GM18907 (cell line): Measurements from ENCODE around the gene NODAL.

Source experiments
- ATAC-seq: cut with Tn5 transposase; IDR thresholded peaks from one replicate; pipeline ENCODE4 v1.9.1; 2021; ENCODE audit warnings: mild to moderate bottlenecking, moderate library complexity; ENCODE audit not compliant: unreplicated experiment

NODAL gene

DNA sequence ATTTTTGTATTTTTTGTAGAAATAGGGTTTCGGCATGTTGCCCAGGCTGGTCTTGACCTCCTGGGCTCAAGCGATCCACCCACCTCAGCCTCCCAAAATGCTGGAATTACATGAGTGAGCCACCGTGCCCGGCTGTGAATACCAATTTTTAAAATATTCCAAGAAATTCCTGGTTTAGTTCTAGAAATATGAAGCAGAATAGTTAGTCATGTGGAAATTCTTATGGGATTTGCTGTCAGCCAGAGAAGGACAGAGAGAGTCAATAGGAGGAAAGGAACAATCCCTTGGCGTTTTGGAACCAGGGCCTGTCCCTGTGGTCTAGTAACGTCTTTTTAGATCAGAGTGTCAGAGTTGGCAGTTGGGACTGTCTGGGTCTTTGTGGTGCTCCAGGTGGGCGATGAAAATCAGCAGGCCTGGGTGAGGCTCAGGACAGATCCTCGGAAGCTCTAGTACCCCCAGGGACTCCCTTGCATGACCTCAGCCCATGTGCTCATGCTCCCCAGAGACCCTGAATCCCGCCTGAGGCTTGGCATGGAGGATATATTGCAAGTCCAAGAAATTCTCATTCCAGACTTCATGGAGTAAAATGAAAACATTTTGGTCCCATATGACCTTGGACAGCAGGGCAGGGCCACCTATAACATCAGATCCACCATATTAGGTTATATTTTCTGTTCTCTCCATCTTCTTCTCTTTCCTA, 7.8 kb downstream of the NODAL start:
- no peak for ATAC-seq

DNA sequence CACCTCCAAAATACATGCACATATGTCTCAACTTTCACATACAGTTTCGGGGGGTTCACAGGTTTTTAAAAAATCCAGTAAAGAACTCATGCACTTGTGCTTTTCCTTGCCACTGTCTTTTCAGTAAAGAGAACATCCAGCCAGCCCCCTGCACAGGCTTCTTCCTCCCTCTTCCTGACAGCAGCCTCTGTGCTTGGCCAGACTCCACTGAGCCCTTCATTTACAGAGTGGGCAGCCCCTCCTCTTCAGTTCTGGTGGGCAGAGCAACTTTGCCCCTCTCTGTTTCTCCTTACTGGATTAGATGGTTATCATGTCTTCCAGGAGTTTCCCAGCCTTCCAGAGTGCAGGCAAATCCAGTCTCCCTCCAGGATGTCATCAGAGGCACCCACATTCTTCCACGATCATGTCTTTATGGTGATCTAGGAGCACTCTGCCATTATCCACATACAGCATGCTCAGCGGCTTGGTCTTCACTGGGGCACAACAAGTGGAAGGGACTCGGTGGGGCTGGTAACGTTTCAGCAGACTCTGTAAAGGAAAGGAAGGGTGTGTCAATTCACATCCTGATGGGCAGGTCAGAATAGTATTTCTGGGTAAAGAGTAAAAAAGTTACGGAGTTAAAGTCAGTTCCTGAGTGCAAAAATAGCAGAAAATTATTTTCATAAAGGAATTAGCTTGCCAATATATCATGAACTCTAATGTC, 8.8 kb downstream of the NODAL start:
- no peak for ATAC-seq

DNA sequence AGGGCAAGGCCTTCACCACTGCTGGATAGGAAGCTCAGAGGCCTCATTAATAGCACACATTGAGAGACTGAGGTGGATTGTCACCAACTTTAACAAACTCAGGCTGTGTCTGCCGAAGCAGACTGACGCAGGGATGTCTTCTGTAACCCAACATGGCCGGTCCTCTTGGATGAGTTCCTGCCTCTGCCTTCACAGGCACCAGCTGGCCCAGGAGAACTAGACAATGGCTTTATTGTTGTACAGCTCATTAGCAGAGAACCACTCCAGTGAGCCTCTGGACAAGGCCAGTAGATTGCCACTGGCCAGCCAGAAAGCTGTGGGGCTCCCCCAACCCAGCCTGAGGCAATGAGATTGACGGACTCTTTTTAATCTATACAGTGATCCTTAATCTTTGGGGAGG, 9.4 kb downstream of the NODAL start:
- ATAC-seq, result no peak

DNA sequence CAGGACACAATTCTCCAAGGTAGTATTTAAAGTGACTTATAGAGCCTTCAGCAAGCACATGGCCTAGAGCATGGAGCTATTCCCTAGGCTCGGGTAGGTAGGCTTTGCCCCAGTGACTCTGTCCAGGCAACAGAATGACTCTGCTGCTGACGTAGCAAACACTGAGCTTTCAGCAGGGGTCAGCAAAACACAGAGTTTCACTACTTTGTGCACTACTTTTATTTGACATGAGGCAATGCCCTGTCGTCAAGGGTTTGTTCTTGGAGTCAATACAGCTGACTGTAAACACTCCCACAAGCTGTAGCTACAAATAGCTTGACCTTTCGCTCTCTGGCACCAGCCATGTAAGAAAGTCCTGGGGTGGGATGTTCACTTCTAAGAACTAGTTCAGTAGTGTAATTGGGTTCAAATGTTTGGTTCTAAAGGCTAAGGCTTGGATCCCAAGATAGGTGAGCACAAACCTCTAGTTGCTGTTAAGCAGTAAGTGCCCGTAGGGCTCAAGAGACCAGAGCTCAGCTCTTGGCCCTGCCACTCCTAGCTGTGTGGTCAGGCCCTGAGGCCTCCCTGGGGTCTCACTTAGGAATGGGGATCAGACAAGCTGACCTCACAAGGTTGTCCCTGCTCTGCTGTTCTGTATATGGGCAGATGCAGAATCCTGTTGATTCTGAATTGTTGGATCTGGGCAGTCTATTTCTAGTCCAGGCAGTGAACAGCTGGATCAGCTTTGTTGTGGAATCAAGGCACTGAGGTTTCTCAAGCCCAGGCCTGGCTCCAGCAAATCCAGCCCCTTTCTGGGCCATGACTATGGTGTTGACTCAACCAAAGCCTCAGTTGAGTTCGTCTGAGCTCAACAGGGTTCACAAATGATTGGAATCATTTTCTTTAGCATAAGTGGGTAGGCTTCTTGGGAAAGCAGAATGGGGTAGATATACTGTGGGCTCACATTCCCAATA, 10.7 kb downstream of the NODAL start:
- ATAC-seq, result no peak

DNA sequence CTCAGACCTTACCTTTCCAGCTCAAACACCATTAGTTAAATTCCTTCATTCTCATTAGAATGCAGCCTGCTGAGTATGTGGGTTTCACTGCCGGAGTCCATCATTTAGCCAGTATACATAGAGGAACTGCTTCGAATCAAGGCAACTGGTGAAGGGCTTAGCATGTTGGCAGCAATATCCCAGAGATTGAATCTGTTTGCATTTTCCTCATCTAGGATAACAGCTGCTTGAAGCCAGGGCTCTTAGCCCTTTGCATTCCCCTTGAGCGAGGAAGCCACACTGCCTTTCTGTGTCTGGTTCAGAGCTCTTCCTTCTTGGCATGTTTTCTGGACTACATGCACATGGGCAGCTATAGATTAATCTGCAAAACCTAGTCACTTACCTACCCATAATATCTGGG, 14.7 kb downstream of the NODAL start:
- no peak for ATAC-seq

DNA sequence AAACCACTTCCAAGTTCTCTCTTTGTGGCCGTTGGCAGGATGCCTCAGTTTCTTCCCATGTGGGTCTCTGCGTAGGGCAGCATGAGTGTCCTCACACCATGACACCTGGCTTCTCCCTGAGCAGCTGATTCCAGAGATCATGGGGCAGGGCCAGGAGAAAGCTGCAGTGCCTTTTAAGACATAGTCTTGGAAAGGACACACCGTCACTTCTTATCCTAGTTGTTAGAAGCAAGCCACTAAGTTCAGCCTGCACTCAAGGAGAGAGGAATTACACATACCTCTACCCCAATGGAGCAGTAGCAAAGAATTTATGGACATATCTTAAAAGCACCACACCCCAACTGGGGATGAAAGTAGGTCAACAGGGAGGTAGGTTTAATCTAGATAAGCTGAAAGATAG, 16.4 kb downstream of the NODAL start:
- ATAC-seq, result no peak

DNA sequence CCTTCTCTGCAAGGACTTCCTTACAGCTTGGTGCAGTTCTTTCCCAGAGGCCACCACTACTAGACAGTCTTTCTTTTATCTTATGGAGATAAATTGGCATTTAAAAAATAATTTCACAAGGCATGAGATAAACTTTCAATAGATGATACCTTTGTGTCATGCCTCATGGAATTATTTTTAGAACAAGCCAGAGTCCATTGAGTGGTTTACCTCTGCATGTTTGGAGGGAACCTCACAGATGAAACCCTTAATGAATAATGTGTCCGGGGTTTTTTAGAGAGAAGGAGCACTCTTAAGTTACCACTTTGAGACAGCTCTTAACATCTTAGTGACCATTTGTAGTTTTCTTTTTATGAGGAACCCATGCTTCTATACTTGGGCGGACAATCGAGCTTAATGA, 17.2 kb downstream of the NODAL start:
- ATAC-seq, result no peak

DNA sequence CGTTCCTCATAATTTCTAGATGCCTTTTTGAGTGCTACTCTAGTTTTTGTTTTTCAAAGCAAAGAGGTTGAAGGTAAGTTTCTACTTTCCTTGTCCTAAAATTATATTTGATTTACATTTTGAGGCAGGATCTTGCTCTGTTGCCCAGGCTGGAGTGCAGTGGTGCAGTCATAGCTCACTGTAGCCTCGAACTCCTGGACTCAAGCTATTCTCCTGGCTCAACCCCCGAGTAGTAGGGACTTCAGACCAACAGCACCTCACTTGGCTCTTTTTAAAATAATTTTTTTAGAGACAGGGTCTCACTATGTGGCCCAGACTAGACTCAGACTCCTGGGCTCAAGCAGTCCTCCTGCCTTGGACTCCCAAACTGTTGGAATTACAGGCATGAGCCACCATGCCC, 22.8 kb downstream of the NODAL start:
- ATAC-seq, result no peak

DNA sequence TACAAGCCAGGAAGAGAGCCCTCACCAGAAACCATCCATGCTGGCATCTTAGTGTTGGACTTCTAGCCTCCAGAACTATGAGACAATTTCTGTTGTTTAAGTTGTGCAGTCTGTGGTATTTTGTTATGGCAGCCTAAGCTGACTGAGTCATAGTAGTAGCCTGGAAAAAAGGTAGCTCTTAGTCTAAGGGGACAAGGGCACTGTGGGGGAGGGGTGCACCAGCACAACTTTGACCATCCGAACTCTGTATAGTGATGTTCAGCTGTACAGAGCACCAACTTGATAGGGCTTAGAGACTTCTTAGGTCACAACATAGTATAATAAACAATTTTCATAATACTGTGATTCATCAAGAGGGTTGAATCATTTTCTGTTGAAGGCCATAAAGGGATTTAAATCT, 23.3 kb downstream of the NODAL start:
- ATAC-seq, result no peak

DNA sequence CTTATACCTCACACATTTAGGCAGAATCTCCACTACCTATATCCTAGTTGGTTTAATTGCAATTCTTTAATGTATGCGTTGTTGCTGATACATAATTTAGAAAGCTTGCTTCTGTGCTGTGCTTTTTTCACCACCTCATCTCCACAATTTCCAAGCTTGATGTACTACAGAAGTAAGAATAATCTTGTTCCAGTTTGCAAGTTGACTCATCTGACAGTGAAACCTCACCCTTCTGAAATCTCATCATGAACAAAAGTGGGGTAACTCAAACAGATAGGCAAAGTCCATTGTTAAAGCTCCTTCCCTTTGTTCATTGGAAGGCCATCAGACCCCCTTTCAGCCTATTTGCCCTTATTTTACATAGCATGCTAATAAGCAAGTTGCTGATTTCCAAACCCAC, 23.9 kb downstream of the NODAL start:
- ATAC-seq, result no peak

DNA sequence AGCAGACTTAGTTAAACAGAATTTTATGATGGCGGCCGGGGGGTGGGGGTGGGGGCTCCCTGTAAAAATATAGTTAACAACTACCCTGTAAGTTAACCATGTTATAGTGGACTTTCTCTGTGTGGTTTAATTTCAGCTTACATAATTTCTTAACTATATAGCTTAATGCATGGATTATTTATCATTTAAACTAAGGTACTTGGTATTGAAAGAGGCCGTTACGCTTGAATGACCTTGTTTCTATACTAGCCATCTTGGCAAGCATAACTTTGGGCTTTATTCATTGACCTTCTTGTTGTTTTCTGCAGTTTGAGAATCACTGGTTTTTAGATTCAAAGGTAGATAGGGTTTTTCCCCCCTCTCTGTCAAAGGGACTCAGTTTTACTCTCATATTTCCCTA, 29.1 kb downstream of the NODAL start:
- ATAC-seq, result no peak

DNA sequence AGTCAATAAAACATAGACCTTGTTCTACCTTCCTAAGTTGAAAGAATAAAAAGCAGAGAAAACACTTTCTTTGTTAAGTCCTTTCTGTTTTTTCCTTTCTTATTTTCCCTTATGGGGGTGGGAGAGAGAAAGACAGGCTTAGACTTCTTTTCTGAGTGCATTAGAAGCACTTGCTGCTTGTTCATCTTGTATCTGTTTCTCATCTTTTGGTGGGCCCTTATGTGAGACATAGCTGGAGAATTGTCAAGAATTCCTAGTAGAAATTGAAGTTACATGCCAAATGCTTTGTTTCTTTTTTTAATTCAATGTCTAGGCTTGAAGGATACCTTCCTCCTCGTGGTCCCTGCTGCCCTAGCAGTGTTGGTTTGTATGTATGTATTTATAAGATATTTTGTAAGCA, 30.9 kb downstream of the NODAL start:
- ATAC-seq, result no peak

DNA sequence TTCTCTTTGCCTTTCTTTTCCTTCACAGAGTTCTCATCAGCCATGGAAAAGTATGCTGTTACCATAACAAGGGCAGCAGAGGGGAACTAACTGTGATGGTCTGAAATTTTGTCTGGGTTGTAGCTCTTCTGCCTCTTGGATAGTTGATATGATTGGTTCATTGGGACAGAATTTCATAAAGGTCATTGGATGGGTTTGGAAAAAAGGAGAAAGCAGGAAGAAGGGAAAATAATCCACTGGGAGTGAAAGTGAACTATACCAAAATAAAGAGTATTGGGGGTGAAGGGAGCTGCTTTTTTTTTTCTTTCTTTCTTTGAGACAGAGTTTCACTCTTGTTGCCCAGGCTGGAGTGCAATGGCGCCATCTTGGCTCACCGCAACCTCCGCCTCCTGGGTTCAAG, 31.7 kb downstream of the NODAL start:
- no peak for ATAC-seq

DNA sequence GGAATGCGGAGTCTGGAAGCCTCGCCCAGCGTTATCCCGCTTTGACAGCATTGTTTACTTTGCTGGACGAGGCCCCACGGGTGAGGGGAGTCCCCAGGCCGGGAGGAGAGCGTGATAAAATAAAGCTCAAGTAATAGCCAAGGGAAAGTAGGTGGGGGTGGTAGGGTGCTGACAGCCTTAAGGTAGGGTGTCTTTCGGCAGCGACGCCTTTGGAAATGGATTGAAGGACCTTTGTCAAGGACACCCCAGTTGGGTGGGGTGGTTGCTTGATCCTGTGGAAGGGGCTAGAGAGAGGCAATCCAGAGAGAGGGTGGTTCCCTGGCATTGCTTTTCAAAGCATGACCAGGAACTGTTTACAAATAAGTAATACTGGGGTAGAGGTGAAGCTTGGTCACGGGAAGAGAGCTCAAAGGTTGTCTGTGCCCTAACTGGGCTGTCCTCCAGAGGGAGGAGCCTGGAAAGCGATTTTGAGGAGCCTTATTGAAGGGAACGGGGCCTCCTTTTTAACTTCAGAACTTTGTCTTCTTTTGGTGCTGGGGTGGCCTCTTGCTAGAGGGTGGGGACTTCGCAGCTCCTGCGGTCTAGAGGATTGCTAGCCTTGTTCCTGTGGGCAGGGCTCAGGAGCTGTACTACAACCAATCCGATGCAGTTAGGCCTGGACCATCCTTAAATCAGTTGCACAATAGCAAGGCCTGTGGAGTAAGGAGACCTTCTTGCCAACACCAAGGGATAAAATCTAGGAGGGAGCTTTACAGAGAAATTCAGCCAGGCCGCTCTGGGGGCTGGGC, 36.2 kb downstream of the NODAL start:
- peak; percentile 31 for ATAC-seq

DNA sequence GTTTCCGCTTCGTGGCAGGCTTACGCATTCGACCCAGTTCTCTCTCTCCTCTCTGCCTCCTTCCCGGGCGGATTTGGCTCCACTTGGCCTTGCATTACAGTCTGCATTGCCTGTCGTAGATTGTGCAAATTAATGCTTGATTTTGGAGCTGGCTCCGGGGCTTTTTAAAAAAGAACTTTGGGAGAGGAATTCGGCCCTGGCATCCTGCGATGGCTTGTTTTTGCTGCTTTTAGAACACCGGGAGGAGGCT, 36.8 kb downstream of the NODAL start:
- no peak for ATAC-seq

DNA sequence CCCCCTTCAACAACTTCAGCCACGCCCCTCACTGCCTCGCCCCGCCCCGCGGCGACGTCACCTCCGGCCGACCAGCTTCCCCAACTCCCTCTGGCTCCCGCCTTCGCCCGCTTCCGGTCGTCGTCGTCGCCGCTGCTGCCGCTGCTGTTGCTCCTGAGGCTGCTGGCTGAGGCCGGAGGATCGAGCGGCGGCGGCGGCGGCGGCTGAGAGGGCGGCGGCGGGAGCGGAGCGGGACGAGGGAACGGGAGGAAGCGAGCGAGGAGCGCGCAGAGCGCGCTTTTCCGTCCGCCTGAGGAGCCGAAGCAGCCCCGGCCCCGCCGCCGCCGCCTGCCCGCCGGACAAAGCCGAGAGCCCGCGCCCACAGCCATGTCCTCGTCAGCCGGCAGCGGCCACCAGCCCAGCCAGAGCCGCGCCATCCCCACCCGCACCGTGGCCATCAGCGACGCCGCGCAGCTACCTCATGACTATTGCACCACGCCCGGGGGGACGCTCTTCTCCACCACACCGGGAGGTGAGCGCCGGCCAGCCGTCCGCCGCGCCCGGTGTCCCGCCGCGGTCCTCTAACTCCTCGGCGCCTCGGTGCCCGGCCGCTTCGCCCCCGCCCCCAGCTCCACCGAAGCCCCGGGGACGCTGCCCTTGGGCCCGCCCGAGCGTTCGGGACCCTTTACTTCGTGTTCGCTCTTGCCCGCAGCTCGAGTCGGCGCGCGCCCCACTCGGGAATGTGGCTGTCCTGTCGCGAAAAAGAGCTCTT, 37.3 kb downstream of the NODAL start, which contains the start of gene EIF4EBP2:
TSS of gene EIF4EBP2 (plus strand) at position 110 of the 751 bp plus-strand sequence. CDS start at position 367, 257 bp downstream.
- peak; percentile 89 for ATAC-seq

DNA sequence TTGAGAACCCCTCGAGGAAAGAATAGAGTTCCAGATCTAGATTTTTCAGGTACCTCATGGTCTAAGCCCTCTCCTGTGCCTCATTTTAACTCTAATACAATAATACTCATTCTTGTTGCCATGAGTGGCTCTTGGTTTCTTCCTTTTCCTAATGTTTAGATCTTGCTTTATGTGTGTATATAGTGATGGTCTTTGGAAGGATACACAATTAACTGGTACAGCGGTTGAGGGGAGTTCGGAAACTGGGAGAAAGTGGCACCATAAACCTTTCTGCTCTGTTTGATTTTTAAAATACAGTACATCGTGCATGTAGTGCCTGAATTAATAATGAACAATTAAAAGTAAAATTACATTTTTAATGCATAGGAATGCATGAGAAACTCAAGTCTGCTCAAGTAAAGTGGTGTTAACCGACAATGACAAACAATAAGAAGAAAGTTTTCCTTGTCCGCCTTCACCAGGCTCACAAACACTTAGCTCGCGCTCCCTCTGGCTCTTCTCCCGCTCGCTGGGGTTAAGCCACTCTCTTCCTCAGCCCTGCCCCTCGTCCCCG, 37.9 kb downstream of the NODAL start:
- peak; percentile 3 for ATAC-seq

DNA sequence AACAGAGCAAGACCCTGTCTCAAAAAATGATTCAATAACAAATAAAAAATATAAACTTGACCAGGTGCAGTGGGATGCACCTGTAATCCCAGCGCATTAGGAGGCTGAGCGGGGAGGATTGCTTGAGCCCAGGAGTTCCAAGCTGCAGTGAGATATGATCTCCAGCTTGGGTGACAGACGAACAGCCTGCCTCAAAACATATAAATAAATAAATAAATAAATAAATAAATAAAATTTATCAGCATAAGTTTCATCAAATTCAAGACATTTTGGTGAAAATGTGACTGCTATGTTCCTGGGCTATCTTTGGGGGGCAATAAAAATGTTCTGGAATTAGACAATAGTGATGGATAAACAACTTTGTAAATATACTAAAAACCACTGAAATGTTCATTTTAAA, 42.3 kb downstream of the NODAL start:
- ATAC-seq, result no peak

DNA sequence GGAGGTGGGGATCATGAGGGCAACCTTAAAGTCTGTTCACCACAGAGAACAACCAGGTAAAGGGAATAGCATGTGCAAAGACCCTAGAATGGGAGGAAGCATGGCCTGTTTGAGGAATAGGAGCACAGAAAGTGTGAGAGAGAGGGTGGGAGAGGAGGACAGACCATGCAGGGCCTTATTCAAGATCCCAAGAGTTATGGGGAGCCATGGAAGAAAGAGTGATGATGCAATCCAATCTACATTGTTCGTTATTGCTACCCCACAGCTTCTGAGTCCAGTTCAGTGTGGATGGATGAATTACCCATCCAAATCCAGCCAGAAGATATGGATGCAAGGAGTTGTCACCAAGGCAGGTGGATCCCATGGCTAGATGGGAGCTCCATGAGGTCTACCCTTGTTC, 45.3 kb downstream of the NODAL start:
- no peak for ATAC-seq

DNA sequence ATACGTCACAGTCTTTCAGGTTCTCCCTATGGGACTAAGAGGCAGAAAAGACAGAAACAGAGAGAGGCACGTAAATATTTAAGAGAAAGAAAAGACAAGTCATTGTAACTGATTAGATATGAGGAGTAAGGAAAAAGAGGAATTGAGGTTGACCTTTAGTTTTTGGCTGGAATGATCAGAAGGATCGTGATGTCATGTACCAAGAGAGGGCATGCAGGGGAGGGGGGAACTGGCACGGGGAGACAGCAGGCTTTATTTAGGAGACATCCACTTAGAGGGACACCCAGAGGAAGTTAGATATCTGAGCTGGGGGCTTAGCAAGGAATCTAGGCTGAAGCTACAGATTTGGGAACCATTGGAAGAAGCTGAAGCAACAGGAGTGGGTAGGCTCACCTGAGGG, 49.8 kb downstream of the NODAL start:
- ATAC-seq, result no peak
